OCI-LY7 (cell line): ENCODE results near the gene CCDC57. TPM values are rescaled to one million over a fixed set of nuclear protein-coding genes. Genes with fewer than 3 reads are reported as not detected.

ENCODE experiments used
- BruUV-seq: library from RNA; stranded (reverse); fragments of 400-500 nt; replicated peaks from 2 replicates; lab custom pipeline; 2021; lab: Mats Ljungman, UMichigan
- CTCF ChIA-PET: fragments of 300-600 bp; sonication (Branson Sonifier 250); formaldehyde crosslinking; loops from one replicate; lab custom pipeline; 2022; ENCODE audit warnings: antibody characterized with exemption; ENCODE audit not compliant: unreplicated experiment; lab: Charles Lee
- POLR2A ChIA-PET: fragments of 300-600 bp; sonication (Branson Sonifier 250); formaldehyde crosslinking; loops from one replicate; lab custom pipeline; 2022; ENCODE audit warnings: antibody characterized with exemption; lab: Charles Lee
- DNase-seq: peaks from one replicate; pipeline ENCODE4 v3.0.0-alpha.2; 2015; ENCODE audit warnings: low spot score
- H2AFZ ChIP-seq: fragments of 200-600 bp; sonication (generic), shearing (Covaris generic); 2 replicates; pipeline ENCODE4 v1.6.1; 2014; ENCODE audit warnings: mild to moderate bottlenecking, antibody characterized with exemption, low read length, moderate library complexity
- H3K27ac ChIP-seq: fragments of 200-600 bp; sonication (generic); 2 replicates; pipeline ENCODE4 v1.5.1; 2014; ENCODE audit warnings: mixed run types, low read depth, mild to moderate bottlenecking, moderate library complexity, low read length, inconsistent platforms; ENCODE audit not compliant: poor library complexity, severe bottlenecking
- H3K36me3 ChIP-seq: fragments of 200-600 bp; sonication (generic); 2 replicates; pipeline ENCODE4 v1.6.1; 2014; ENCODE audit warnings: mild to moderate bottlenecking, antibody characterized with exemption, low read length, moderate library complexity, mixed read lengths; ENCODE audit not compliant: insufficient read depth
- H3K4me1 ChIP-seq: fragments of 200-600 bp; sonication (generic); 2 replicates; pipeline ENCODE4 v1.5.1; 2014; ENCODE audit warnings: mild to moderate bottlenecking, low read length; ENCODE audit not compliant: insufficient read depth, poor library complexity, severe bottlenecking
- H3K4me2 ChIP-seq: fragments of 200-600 bp; sonication (generic); 2 replicates; pipeline ENCODE4 v1.6.1; 2014; ENCODE audit warnings: mild to moderate bottlenecking, low read length
- H3K4me3 ChIP-seq: fragments of 200-600 bp; sonication (generic); 2 replicates; pipeline ENCODE4 v1.5.1; 2014; ENCODE audit warnings: mild to moderate bottlenecking, low read depth, low read length; ENCODE audit not compliant: poor library complexity, severe bottlenecking
- H3K79me2 ChIP-seq: fragments of 200-600 bp; sonication (generic); 2 replicates; pipeline ENCODE4 v1.6.1; 2016; ENCODE audit warnings: low read depth, mild to moderate bottlenecking, low read length, moderate library complexity, mixed read lengths; ENCODE audit not compliant: insufficient read depth
- H3K9me2 ChIP-seq: fragments of 200-600 bp; sonication (generic); 2 replicates; pipeline ENCODE4 v1.6.1; 2016; ENCODE audit warnings: mild to moderate bottlenecking, low read length, mixed read lengths; ENCODE audit not compliant: insufficient read depth
- H3K9me3 ChIP-seq: fragments of 200-600 bp; sonication (generic); 2 replicates; pipeline ENCODE4 v1.6.1; 2014; ENCODE audit warnings: mild to moderate bottlenecking, mixed run types, low read length, mixed read lengths
- H4K20me1 ChIP-seq: fragments of 200-600 bp; sonication (generic); 2 replicates; pipeline ENCODE4 v1.6.1; 2014; ENCODE audit warnings: mild to moderate bottlenecking, antibody characterized with exemption, low read length, moderate library complexity, mixed read lengths; ENCODE audit not compliant: insufficient read depth
- CTCF ChIP-seq: fragments of 200-600 bp; sonication (generic); conservative IDR thresholded peaks from 2 replicates; pipeline ENCODE4 v1.5.1; 2014; ENCODE audit warnings: mild to moderate bottlenecking, antibody characterized with exemption, low read length, moderate library complexity, mixed read lengths
- EZH2phosphoT487 ChIP-seq: fragments of 200-600 bp; sonication (generic); IDR thresholded peaks from 2 replicates; pipeline ENCODE4 v1.6.1; 2018; ENCODE audit warnings: low read depth, borderline replicate concordance, mild to moderate bottlenecking, mixed run types, antibody characterized with exemption, low read length, moderate library complexity, mixed read lengths
- intact Hi-C: fragments of 100-400 bp; cut with micrococcal nuclease; formaldehyde crosslinking; loops from one replicate; pipeline ENCODE4 v1.10.0; 2022; ENCODE audit not compliant: unreplicated experiment
- total RNA-seq, 2 experiments: library from RNA; depleted of rRNA in 1 of 2; stranded (reverse); fragments of >200 nt in 1 of 2; shearing (Covaris generic) in 1 of 2; gene quantifications; 2 replicates each; pipeline ENCODE4 v1.2.3, GENCODE V29; 2014 to 2022

Gene CCDC57
- total RNA-seq, 2 experiments from 2014 or later: 34.5 to 58.7 TPM

DNA sequence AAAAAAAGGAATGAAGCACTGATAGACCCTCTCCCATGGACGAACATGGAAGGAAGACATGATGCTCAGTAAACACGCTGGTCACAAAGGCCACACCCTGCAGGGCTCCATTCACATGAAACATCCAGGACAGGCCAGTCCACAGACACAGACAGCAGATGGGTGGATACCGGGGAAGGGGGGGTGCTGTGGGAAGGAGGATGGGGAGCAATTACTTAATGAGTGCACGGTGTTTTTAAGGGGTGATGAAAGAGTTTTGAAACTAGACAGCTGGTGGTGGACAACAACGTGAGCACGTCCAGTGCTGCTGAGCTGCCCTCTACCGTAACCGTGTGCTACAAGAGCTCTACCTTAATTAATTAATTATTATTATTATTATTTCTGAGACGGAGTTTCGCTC is 10.2 kb upstream of the CCDC57 start:
- no peak overlapping the region for H2AFZ ChIP-seq
- no peak overlapping the region for H3K4me3 ChIP-seq
- no peaks in the 10 kb centered on the region for H3K9me2 ChIP-seq
- no peaks in the 10 kb centered on the region for H3K79me2 ChIP-seq
- TF ChIP-seq EZH2phosphoT487 (no peak), CTCF (no peak)
- no peak overlapping the region for H3K4me2 ChIP-seq
- no peaks in the 10 kb centered on the region for H3K9me3 ChIP-seq
- ChIA-PET POLR2A (no interaction called here), CTCF (no interaction called here)
- H4K20me1 ChIP-seq: no peaks in the 10 kb centered on the region
- intact Hi-C loops: no loop called here
- peaks cover under 1% of the 10 kb centered on the region for H3K4me1 ChIP-seq
- DNase-seq: no peak
- BruUV-seq: no TSS peak
- H3K27ac ChIP-seq: no peak overlapping the region
- H3K36me3 ChIP-seq: no peaks in the 10 kb centered on the region

DNA sequence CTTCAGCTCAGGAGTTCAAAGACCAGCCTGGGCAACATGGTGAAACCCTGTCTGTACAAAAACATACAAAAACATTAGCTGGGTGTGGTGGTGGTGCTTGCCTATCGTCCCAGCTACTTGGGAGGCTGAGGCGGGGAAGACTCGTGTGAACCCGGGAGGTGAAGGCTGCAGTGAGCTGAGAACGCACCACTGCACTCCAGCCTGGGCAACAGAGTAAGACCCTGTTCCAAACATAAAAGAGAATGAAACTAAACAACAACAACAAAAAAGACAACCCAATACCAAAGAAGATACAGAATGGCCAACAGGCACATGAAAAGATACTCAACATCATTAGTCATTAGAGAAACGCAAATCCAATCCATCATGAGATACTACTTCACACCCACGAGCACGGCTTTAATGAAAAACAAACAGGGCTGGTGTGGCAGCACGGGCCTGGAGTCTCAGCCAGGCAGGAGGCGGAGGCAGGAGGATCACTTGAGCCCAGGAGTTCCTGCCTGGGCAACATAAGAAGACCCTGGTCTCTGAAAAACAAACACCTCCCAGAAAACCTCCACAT is 8.8 kb upstream of the CCDC57 start:
- Histone ChIP-seq H3K79me2 (no peaks in the 10 kb centered on the region), H3K9me3 (no peaks in the 10 kb centered on the region), H3K4me2 (no peak overlapping the region), H3K27ac (no peak overlapping the region), H3K9me2 (no peaks in the 10 kb centered on the region), H3K4me1 (no peaks in the 10 kb centered on the region), H3K36me3 (no peaks in the 10 kb centered on the region), H4K20me1 (no peaks in the 10 kb centered on the region), H3K4me3 (no peak overlapping the region), H2AFZ (no peak overlapping the region)
- no TSS peak for BruUV-seq
- intact Hi-C loops: no loop called here
- TF ChIP-seq EZH2phosphoT487: no peak
- no peak for TF ChIP-seq CTCF
- ChIA-PET CTCF (interaction anchor here (0.8 kb wide), 1 partner anchor 15 kb away, joined by 3 read pairs; no protein-coding TSS in a partner anchor), POLR2A (no interaction called here)
- no peak for DNase-seq
